GM12878 (cell line): ENCODE results near the gene RASSF8. TPM values are rescaled to one million over a fixed set of nuclear protein-coding genes. Genes with fewer than 3 reads are reported as not detected.

Source experiments
- CHD4 ChIP-seq: fragments of 200-600 bp; sonication (generic); IDR thresholded peaks from 2 replicates; pipeline ENCODE4 v1.6.1; 2016; ENCODE audit warnings: mild to moderate bottlenecking
- HDAC6 ChIP-seq: fragments of 200-600 bp; sonication (generic); IDR thresholded peaks from one replicate; pipeline ENCODE4 v1.8.0; 2017; ENCODE audit warnings: antibody characterized with exemption; ENCODE audit not compliant: unreplicated experiment
- HDGF ChIP-seq: fragments of 450-650 bp; IDR thresholded peaks from 2 replicates; pipeline ENCODE4 v1.6.1; 2016; ENCODE audit warnings: antibody characterized with exemption
- IRF3 ChIP-seq: fragments of 450-650 bp; IDR thresholded peaks from 2 replicates; pipeline ENCODE4 v1.6.1; 2014; ENCODE audit warnings: mild to moderate bottlenecking
- NR2C1 ChIP-seq: fragments of 450-650 bp; IDR thresholded peaks from 2 replicates; pipeline ENCODE4 v1.6.1; 2017; ENCODE audit warnings: antibody characterized with exemption, mild to moderate bottlenecking, moderate library complexity
- RB1 ChIP-seq: fragments of 450-650 bp; formaldehyde crosslinking; IDR thresholded peaks from 2 replicates; pipeline ENCODE4 v1.6.1; 2017; ENCODE audit warnings: mild to moderate bottlenecking, borderline replicate concordance
- ZBTB4 ChIP-seq: fragments of 450-650 bp; formaldehyde crosslinking; IDR thresholded peaks from 2 replicates; pipeline ENCODE4 v1.4.0; 2022; ENCODE audit warnings: mild to moderate bottlenecking, moderate library complexity
- polyA plus RNA-seq, 11 experiments: library from polyadenylated mRNA; depleted of rRNA in 4 of 11; unstranded in 6 of 11; stranded (reverse) in 5 of 11; fragments of >200 nt; fragmentation: Nextera tagmentation in 4 of 11; fragmentation: Illumina TruSeq in 1 of 11; extraction: Ambion mirVana in 4 of 11; extraction: Trizol in 1 of 11; gene quantifications; 1 replicate in 1 of 11; 2 replicates in 10 of 11; pipeline versions ENCODE4 v1.2.1 to v1.2.3, GENCODE V29; 2011 to 2016; ENCODE audit warnings: inconsistent platforms in 2 of 11, missing spikeins in 2 of 11, low read depth in 1 of 11
- total RNA-seq, 4 experiments: library from RNA; depleted of rRNA in 3 of 4; stranded (reverse); fragments of >200 nt in 3 of 4; fragmentation: Illumina TruSeq in 1 of 4; extraction: Trizol in 1 of 4; gene quantifications; 2 replicates each; pipeline versions ENCODE4 v1.2.1 to v1.2.3, GENCODE V29; 2013 to 2021
- TF ChIP-seq, protein P1 (sequence below): IDR thresholded peaks from 2 replicates; pipeline ENCODE4 v1.6.1; 2012; ENCODE audit warnings: improper control_type of control experiment, low read depth, low read length; ENCODE audit not compliant: insufficient replicate concordance
- TF ChIP-seq, protein P2 (sequence below): fragments of 450-650 bp; formaldehyde crosslinking; IDR thresholded peaks from 2 replicates; pipeline ENCODE4 v1.4.0; 2020; ENCODE audit warnings: mild to moderate bottlenecking, moderate library complexity

The RASSF8 gene
- total and polyA plus RNA-seq, 10 of the 15 experiments (the other 5 are each of a cell fraction or from before 2014, with no cell fraction given), result 0.06 to 0.18 (median 0.08) TPM; not detected in 6

DNA sequence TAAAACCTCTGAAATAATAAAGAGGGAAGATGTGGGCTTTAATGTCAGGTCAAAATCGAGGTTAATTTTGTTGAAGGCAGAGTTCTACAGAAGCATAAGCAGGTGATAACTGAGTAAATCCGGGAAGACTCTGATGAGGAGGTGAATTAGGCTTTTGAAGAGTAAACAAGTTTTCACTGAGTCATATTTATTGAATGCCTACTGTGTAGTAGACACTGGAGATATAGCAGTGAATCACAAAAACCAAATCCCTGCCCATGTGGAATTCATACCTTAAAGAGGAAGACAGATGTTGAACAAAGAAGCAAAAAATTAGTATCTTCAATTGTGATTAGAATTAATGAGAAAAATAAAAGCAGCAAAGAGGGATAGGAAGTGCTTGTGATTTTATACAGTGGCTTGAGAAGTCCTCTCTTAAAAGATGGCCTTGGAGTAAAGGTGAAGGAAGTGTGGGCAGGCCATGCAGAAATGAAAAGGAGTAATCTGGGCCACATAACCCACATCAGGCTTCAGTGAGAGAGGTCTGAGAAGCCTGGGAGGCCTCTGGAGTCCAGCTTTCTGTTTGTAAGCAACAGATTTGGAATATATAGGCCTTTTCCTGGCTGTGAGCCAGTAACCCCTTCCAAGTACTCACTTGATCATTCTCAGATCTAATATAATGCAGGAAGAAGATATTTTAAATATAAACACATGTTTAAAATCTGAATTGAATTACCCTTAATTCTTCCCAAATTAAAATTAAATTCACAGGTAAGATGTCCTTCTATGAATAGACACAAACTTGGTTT lies 119.6 kb downstream of the RASSF8 start (continued):
- TF ChIP-seq ZBTB4 (CRISPR knock-in tag) (no peak), NR2C1 (no peak), IRF3 (no peak), HDGF (no peak), HDAC6 (no peak), CHD4 (no peak), RB1 (no peak)
- TF ChIP-seq, protein P1, sequence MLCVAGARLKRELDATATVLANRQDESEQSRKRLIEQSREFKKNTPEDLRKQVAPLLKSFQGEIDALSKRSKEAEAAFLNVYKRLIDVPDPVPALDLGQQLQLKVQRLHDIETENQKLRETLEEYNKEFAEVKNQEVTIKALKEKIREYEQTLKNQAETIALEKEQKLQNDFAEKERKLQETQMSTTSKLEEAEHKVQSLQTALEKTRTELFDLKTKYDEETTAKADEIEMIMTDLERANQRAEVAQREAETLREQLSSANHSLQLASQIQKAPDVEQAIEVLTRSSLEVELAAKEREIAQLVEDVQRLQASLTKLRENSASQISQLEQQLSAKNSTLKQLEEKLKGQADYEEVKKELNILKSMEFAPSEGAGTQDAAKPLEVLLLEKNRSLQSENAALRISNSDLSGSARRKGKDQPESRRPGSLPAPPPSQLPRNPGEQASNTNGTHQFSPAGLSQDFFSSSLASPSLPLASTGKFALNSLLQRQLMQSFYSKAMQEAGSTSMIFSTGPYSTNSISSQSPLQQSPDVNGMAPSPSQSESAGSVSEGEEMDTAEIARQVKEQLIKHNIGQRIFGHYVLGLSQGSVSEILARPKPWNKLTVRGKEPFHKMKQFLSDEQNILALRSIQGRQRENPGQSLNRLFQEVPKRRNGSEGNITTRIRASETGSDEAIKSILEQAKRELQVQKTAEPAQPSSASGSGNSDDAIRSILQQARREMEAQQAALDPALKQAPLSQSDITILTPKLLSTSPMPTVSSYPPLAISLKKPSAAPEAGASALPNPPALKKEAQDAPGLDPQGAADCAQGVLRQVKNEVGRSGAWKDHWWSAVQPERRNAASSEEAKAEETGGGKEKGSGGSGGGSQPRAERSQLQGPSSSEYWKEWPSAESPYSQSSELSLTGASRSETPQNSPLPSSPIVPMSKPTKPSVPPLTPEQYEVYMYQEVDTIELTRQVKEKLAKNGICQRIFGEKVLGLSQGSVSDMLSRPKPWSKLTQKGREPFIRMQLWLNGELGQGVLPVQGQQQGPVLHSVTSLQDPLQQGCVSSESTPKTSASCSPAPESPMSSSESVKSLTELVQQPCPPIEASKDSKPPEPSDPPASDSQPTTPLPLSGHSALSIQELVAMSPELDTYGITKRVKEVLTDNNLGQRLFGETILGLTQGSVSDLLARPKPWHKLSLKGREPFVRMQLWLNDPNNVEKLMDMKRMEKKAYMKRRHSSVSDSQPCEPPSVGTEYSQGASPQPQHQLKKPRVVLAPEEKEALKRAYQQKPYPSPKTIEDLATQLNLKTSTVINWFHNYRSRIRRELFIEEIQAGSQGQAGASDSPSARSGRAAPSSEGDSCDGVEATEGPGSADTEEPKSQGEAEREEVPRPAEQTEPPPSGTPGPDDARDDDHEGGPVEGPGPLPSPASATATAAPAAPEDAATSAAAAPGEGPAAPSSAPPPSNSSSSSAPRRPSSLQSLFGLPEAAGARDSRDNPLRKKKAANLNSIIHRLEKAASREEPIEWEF, result no peak
- TF ChIP-seq, protein P2, sequence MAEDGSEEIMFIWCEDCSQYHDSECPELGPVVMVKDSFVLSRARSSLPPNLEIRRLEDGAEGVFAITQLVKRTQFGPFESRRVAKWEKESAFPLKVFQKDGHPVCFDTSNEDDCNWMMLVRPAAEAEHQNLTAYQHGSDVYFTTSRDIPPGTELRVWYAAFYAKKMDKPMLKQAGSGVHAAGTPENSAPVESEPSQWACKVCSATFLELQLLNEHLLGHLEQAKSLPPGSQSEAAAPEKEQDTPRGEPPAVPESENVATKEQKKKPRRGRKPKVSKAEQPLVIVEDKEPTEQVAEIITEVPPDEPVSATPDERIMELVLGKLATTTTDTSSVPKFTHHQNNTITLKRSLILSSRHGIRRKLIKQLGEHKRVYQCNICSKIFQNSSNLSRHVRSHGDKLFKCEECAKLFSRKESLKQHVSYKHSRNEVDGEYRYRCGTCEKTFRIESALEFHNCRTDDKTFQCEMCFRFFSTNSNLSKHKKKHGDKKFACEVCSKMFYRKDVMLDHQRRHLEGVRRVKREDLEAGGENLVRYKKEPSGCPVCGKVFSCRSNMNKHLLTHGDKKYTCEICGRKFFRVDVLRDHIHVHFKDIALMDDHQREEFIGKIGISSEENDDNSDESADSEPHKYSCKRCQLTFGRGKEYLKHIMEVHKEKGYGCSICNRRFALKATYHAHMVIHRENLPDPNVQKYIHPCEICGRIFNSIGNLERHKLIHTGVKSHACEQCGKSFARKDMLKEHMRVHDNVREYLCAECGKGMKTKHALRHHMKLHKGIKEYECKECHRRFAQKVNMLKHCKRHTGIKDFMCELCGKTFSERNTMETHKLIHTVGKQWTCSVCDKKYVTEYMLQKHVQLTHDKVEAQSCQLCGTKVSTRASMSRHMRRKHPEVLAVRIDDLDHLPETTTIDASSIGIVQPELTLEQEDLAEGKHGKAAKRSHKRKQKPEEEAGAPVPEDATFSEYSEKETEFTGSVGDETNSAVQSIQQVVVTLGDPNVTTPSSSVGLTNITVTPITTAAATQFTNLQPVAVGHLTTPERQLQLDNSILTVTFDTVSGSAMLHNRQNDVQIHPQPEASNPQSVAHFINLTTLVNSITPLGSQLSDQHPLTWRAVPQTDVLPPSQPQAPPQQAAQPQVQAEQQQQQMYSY (CRISPR knock-in tag), result no peak
